Hypothalamus (tissue), 51 donors: Measurements from ENCODE around the gene THSD4.
"Not testable (repeated sequence)": the region's sequence is repeated elsewhere in the genome, so short reads cannot be mapped to it uniquely, and the experiment has no call there.

Experiments used
- DNase-seq, 51 donors: peaks; one replicate each; lab custom pipeline; 2025; lab: John Stamatoyannopoulos, UW

The THSD4 gene

DNA sequence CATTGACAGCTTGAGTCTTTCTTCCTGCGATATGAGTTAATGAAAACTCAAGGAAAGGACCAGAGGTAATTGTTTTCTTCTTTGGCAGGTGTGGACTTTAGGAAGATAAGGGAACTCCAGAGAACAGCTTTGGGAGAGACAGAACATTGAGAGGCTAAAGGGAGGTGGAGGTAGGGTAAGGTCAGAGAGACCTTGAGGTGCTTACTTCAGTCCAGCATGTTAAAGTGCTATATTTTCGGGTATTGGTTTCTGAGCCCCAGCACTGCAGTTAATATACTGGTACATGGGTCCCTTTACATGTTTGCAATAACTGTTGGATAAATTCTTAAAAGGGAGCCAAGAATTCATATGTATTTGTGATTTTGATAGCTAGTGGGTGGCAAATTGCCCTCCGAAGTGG is 322.1 kb downstream of the THSD4 start:
- DNase-seq, result no peak

DNA sequence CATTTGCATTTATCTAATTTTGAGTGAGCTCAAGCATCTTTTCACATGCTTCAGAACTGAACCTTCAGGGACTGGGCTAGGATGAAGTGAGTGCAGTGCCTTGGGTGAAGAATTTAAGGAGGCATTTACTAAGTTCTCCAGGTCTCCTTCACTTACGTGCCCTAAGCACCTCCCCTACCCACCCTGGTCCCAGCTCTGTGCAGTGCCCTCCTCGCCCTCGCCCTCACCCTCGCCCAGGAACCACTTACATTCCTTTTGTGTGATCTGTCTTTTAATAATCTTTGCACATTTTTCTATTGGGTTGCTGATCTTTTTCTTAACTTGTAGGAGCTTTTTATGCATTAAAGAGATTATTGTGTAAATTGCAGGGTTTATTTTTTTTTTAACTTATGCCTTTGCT is 322.6 kb downstream of the THSD4 start:
- no peak for DNase-seq

DNA sequence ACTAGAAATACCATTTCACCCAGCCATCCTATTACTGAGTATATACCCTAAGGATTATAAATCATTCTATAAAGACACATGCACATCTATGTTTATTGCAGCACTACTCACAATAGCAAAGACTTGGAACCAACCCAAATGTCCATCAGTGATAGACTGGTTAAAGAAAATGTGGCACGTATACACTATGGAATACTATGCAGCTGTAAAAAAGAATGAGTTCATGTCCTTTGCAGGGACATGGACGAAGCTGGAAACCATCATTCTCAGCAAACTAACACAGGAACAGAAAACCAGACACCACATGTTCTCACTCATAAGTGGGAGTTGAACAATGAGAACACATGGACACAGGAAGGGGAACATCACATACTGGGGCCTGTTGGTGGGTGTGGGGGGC is 324.2 kb downstream of the THSD4 start:
- not testable (repeated sequence) for DNase-seq

DNA sequence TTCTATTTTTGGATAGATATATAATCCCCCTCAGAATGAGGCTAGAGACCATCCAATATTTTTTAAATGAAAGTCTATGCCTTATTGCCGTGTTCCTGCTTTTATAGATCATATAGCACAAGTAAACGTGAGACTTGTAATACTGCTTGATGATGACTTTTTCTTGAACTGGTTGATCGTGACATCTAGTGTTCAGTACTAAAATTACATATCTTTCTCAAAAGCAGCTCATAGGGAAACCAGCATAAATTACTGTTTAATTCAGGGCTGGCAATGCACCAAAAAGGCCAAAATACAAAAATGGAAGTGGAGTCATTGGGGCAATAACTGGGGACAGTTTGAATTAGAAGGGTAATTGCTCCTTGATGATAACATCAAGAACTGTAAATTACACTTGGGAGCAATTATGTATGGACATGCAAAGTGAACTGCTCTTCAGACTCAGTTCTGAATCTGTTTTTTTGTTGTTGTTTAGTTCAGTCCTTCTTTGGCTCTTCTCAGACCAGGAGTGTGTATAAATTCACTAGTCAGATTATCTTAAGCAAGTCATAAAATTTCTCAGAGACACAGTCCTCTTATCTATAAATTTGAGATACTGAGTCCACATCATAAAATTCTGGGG is 325.3 kb downstream of the THSD4 start:
- DNase-seq, result peak in 1 of 51 donors; percentile 39

DNA sequence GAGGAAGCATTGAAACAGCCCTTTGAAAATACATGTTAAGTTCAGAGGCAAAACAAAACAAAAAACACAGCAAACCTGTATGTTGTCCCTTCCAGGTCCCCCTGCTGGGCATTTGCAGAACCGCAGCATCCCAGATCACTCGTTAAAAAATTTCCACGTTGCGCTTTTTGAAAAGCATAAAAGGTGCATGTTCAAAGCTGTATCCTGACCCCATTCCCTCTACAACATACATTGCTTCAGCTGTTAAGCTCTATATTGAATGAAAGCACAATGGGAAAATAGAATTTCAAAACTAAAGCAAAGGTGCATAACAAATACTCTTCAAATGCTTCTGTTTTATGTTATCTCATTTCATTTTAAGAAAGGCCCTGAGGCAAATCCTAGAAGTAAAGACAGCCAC is 328.3 kb downstream of the THSD4 start:
- DNase-seq, result peak in 17 of 51 donors; percentile 2 to 44 (median 15)

DNA sequence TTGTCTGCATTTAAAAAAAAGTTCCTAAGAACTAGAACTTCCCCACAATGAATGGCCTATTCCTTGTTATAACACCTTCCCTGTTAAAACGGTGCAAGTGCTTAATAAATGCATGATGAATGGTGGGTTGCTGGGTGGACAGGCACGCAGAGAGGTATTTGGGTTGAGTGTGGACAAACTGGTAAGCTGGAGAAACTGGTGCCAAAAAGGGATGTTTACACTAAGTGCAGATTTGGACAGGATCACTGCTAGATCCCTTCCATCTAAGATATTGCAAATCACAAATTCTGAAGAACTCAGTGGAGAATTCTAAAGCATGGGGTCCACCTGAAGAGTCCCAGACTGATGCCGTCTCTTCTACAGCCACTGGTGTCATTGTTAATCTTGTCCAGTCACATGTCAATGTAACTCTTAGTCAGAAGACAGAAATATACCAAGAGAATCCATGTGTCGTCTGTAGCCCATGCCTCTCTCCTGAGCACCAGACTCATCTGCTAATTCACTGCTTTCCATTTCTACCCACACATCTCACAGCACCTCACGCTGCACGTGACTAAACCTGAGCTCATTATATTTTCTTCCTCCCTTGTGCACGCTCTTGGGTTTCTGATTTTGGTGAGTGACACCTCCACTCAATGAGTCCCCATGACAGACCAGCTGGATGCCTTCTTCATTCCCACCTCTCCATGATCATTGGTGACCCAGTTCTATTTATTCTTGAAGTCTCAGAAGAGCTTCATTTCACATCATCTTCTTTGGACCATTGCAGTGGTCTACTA is 328.9 kb downstream of the THSD4 start:
- DNase-seq, result no peak

DNA sequence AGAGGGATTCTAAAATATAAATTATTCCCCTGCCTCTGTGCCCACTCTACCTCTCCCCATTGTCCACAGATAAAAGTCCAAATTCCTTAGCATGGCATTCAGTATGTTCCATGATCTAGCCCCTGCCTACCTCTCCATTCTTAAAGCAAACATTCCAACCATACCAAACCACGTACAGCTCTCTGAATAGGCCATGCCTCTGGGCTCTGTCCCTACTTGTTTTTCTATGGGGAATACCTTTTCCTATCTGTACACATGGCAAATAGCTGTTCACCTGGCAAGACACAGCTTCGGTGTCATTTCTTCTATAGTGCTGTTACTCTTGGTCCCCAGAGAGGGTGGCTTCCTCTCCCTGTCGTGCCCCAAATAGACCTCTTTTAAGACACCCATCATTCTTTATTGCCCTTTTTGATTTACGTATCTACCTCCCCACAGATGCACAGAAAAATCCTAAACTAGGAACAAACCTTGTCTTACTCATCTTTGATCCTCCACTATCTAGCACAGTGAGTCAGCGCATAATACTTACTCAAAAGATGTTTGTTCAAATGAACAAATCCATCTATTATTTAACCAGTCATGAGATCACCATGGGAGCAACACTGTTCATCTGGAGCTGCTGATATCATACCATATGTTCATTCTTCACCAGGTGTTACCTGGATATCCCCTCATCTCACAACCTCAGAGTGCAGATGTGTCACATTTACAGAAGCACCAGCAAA is 329.8 kb downstream of the THSD4 start:
- peak in 1 of 51 donors; percentile 24 for DNase-seq

DNA sequence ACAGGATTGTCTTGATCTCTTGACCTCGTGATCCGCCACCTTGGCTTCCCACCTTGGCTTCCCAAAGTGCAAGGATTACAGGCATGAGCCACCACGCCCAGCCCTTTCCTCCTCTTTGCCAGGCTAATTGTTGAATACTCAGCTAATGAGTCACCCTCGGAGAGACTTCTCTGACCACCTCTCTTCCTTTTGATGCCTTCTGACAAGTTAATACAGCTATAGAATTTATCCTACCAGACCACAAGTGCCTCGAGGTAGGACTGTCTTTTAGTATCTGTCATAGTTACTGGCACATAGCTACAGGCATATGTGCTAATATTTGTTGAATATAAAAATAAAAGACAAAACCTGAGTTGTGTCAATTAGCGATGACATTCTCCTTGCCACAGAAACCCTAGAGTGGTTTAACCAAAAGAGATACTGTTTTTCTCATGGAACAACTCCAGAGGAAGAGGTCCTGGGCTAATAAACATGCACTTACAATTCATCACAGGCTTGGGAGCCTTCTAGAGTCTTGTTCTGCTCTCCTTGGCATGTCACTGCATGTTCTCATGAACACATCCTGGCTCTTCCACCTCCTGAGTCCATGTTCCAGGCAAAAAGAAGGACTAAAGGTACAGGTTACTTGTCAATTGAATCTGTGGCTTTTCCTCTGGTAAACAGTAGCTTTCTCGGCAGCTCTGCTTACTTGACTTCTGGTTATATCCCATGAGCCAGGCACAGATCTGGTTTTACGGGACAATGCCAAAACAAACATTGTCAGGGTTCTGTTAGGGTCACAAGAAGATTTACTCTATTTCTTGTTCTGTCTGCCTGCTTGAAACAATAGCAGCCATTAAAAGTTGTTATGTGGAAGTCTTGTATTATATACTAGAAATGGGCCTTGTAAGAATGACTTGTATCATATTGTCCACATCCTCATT is 332.3 kb downstream of the THSD4 start:
- DNase-seq, result no peak

DNA sequence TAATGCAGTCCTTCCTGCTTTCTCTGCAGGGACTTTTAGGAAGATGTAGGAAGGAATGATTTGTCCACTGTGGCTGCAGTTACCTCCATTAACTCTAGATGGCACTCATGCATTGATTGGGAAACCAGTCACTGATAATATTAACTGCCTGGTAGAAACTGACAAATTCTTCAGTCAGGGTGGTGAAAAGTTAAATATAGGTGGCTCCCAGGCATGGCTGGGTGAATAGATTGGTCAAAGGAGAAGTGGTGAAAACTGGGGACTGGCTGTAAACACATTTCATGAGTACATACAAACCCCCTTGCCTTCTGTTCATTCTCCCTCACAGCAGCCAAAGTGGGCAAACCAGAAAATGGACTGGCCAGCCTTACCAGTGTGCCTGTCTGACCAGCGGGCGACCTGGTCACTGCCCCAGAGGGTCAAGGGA is 333.4 kb downstream of the THSD4 start:
- DNase-seq, result peak in 17 of 51 donors; percentile 1 to 49 (median 12)

DNA sequence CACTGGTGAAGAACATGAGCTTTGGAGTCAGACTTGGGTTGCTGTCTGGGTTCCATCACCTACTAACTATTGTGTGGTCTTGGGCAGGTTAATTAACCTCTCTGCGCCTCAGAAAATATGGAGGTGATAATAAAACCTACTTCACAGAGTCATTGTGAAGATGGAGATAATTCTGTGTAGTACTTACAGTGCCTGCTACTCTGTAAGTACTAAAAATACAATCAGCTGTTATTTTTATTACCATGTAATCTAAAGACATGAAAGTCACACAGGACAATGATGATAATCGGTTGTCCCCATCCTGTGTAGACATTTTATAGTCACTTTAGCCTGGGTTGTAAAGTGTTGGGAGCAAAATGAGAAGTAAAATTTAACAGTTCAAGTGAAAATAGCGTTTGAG is 334.1 kb downstream of the THSD4 start:
- DNase-seq, result no peak

DNA sequence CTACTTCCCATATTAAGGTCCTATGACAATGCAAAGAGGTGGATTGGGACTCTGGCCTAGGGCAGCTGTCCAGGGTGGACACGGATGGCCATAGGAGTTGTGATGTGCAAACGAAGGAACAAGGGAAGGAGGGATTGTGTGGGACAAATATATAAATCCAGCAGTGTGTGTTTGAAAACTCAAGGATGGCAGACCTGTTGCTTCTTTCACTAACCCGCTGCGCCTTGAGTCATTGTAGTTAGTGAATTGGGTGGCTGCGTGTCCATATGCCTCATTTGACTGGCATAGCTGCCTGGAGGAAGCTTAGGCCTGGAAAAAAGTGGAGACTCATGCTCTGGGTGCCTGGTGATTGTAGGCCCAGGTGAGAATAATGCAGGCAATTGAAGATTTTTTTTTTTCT is 334.7 kb downstream of the THSD4 start:
- no peak for DNase-seq

DNA sequence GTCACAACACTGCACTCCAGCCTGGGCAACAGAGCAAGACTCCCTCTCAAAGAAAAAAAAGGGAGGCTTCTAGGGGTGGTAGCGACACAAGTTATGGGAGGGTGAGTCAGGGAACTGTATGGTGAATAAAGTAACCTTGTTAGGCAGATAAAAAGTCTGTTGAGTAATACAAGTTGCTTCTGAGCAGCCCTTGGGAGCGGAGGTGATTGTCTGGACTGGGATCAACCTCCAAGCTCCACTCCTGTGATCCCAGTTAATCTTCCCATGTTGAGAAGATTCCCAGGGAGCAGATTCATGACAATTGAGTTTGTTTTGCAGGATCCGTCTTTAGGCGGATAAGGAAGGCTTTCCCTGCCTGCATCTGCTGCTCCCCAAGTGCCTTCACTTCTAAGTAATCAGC is 335.9 kb downstream of the THSD4 start:
- DNase-seq, result no peak

DNA sequence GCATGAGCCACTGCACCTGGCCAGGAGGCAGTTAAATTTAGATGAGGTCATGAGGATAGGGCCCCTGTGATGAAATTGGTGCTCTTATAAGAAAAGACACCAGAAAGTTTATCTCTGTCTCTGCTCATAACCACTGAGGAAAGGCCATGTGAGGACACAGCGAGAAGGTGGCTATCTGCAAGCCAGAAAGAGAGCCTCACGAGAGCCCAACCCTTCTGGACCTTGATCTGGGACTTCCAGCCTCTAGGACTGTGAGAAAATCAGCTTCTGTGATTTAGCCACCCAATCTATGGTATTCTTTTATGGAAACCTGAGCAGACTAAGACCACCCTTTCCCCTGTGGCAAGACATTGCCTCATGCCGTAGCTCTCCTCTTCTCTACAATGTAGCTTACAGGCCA is 337.6 kb downstream of the THSD4 start:
- DNase-seq, result no peak

DNA sequence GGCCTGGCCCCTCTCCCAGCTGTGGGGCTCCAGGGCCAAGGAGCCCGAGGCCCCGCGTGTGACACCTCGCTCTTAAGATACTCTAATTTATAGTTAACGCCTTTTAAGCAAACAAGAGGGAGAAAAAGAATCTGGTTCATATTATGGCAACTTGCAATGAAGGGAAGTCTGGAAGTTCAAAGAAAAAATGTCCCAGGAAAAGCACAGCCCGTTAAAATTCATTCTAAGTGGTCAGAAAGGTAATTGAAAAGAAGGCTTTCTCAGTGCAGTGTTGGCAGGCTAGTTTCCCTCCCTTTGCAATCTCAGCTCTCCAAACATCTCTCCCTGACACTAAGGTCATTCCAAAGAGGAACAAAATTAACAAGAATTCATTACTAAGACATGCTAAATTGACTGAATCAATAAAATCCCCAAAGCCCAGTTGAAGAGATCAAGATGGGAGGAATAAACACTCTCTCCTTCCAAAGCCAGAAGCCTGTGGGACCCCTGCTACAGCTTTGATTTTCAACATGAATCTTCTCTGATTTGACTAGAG is 339.3 kb downstream of the THSD4 start:
- DNase-seq, result no peak

DNA sequence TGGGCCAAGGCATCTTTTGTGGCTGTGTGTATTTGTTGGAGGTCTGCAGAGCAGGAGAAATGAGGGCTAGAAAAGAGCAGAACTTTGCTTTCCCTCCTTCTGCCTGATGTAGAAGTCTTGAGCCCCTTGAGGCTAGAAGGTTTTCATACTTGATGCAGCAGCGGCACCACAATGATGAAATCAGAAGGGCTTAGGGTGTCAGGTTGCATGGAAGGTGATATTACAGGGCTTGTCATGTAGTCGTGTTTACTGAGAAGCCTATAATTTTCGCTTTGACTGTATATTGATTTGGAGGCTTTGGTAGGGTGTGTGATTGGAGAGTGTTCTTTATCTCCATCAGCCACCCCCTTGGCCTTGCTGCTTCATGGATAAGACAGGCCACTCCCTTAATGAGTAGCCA is 339.8 kb downstream of the THSD4 start:
- no peak for DNase-seq

DNA sequence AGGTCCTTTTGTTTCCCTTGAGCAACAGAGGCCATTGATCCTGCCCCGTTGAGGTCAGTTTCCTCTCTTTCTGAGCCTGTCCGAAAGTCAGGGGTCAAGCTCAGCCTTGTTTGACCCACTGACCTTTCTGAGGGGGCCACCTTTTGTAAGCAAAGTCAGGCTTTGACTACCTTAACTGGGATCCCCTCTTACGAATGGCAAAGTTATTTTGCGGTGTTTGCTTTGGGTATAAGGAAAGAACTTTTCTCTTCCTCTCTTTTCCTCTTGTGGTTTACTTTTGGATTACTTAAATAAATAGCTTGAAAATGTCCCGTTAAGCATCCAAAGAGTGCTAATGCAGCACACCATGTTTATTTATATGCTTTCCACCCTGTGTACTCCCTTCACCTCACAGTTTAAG is 340.6 kb downstream of the THSD4 start:
- no peak for DNase-seq

DNA sequence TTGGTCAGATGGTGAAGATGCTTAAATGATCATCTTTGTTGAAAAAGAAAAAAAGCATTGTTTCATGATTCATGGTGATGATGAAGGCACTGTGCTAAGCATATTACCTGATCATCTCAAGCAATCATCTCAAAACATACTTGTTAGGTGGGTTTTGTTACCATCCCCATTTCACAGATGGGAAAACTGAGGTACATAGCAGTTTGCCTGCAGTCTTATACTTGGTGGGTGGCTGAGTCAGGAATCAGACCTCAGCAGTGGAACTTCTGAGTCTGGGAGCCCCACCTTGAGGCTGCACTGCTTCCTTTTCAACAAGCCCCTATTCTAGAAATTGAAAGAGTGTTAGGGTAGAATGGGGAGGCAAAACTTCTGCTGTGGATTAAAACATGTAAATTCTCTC is 341.1 kb downstream of the THSD4 start:
- DNase-seq, result no peak

DNA sequence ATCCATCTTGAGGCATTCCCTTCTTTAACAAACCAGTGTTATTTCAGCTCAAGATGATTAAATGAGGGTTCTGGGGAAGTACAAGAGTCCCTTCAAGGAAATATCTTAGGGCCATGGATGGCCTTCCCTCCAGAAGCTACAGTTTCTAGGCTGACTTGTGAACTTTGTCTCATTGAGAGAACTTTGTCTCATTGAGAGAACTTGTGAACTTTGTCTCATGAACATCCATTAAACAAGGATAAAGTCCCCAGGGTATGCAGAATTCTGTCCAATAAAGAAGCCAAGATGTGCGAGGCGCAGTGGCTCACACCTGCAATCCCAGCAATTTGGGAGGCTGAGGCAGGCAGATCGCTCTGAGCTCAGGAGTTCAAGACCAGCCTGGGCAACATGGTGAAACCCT is 341.5 kb downstream of the THSD4 start:
- DNase-seq, result no peak

DNA sequence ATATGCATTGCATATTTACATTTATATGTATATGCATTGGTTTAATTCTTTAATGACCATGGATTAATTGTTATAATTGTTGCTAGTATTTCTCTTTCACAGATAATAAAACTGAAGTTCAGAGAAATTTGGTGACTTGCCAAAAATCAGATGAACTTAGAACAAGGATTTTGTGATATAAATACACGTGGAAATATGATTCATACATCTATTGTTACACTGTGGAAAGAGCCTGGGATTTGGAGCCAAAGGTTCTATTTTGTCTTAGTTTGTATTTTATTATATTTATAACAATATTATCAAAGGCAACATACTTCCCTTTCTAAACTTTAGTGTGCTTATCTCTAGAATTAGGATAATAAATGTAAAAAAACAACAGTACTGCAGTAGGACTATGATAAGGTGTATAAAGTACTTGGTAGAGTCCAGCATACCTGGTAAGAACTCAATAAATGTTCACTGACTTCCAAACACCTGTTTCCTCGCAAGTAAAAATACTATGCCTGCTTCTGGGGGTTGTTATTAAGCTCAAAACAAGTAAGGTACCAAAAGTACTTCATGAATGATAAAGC is 342.9 kb downstream of the THSD4 start:
- DNase-seq, result no peak

DNA sequence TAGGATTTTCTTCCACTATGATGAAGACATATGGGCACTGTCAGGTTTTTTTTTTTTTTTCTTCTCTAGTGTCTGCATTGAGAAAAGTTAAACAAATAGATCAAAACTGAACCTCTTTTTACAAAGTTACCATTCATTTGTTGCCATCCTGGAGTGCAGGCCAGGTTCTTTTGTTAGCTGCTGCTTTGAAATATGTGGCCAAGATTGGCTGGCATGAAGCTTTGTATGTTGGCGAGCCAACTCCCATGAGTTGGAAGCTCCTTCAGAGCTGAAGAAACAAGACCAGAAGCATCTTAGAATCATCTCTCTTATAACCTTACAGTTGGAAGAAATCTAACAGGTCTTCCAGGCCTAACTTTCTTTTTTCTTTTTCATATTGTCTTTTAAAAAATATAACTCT is 346.5 kb downstream of the THSD4 start:
- peak in 4 of 51 donors; percentile 1 to 6 (median 3) for DNase-seq
